Activated B cell treated with CpG ODN at 0.5 μM for 24 hours (primary cell): Measurements from ENCODE around the gene DLG4. TPM values are rescaled to one million over a fixed set of nuclear protein-coding genes. Genes with fewer than 3 reads are reported as not detected.
A peak's percentile ranks its signal among the peaks of the same experiment; 100 is the strongest.

Experiments
- ATAC-seq: fragments of 200-7000 bp; cut with Tn5 transposase; one replicate; pipeline ENCODE4 v1.10.0; 2021; ENCODE audit warnings: low read depth, mild to moderate bottlenecking, moderate library complexity
- CTCF ChIA-PET: fragments of 350-600 bp; sonication (Branson Sonifier 250); formaldehyde crosslinking; loops from one replicate; lab custom pipeline; 2021; ENCODE audit warnings: antibody characterized with exemption; lab: Charles Lee
- POLR2A ChIA-PET: fragments of 350-600 bp; sonication (Branson Sonifier 250); formaldehyde crosslinking; loops from one replicate; lab custom pipeline; 2021; ENCODE audit warnings: antibody characterized with exemption; lab: Charles Lee
- DNase-seq: peaks from one replicate; pipeline ENCODE4 v3.0.0; 2022
- H3K27ac Mint-ChIP-seq: one replicate; pipeline ENCODE4 v1.8.0; 2020; ENCODE audit warnings: mixed read lengths
- H3K27me3 Mint-ChIP-seq: one replicate; pipeline ENCODE4 v1.8.0; 2021; ENCODE audit warnings: mixed read lengths
- H3K36me3 Mint-ChIP-seq: one replicate; pipeline ENCODE4 v1.8.0; 2021; ENCODE audit warnings: low read depth, mixed read lengths
- H3K4me1 Mint-ChIP-seq: one replicate; pipeline ENCODE4 v1.8.0; 2021; ENCODE audit warnings: mixed read lengths
- H3K4me3 Mint-ChIP-seq: one replicate; pipeline ENCODE4 v1.8.0; 2020; ENCODE audit warnings: mild to moderate bottlenecking, mixed read lengths
- H3K9me3 Mint-ChIP-seq: one replicate; pipeline ENCODE4 v1.8.0; 2020; ENCODE audit warnings: mixed read lengths
- intact Hi-C: fragments of 100-400 bp; cut with micrococcal nuclease; formaldehyde crosslinking; loops from one replicate; pipeline ENCODE4 v1.15.1; 2024
- total RNA-seq: library from RNA; stranded (reverse); gene quantifications from 2 replicates; pipeline ENCODE4 v1.2.3, GENCODE V29; 2022
- TF ChIP-seq, protein P1 (sequence below): fragments of 200-600 bp; IDR thresholded peaks from one replicate; pipeline ENCODE4 v1.8.0; 2022; ENCODE audit warnings: antibody characterized with exemption, mild to moderate bottlenecking

Gene DLG4
- total RNA-seq, 1 donor from 2014 or later: 3.9 TPM

DNA sequence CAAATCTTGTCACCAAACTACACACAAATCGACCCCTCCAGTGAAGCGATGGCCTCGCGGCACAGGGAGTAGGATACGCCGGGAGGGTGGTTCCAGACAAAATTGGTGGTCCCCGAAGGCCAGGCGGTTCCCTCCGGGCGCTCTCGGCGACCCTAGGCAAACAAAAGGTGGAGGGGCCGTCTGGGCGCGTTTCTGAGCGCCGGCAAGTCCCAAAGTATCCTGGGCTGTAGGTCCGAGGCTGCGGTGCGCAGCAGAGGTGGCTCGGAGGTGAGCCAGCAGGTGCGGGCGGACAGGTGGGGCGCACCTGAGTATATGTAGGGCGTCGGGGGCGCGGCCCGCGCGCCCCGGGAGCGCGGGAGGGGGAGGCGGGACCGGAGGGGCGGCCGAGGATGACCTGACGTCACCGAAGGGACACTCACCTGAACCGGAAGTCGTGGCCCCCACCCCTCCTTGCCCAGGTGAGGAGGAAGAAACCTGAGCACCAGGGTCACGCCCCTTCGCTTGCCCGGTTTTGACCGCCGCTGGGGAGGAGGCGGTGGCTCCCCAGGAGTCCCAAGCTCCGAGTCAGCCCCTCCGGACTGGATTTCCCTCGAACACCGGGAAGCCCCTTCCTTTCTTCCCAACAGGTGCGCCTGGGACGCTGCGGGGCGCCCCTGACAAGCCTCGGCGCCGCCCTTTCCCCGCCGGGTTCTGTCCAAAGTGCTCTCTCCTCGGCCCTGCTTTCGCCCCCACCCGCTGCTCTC, 42.7 kb upstream of the DLG4 start, which contains the start of gene CLDN7:
CLDN7 (minus strand) TSS at position 287 of the 743 bp plus-strand sequence. CDS start 435 bp downstream, outside the sequence.
- Mint-ChIP-seq H3K36me3 (peaks cover 16% of the 10 kb centered on the region), H3K4me3 (peak within 1 kb of the TSS; percentile 77), H3K27ac (peak within 1 kb of the TSS; percentile 76), H3K4me1 (peaks cover 29% of the 10 kb centered on the region), H3K27me3 (peaks cover 15% of the 10 kb centered on the region), H3K9me3 (no peaks in the 10 kb centered on the region)
- DNase-seq (peak; percentile 22), ATAC-seq (no peak)
- POLR2A ChIA-PET: interaction anchor here (0.9 to 1.0 kb wide), 2 partner anchors 20 to 43 kb away, joined by 4 read pairs; partner anchors contain the start of gene GABARAP
- TF ChIP-seq, protein P1, sequence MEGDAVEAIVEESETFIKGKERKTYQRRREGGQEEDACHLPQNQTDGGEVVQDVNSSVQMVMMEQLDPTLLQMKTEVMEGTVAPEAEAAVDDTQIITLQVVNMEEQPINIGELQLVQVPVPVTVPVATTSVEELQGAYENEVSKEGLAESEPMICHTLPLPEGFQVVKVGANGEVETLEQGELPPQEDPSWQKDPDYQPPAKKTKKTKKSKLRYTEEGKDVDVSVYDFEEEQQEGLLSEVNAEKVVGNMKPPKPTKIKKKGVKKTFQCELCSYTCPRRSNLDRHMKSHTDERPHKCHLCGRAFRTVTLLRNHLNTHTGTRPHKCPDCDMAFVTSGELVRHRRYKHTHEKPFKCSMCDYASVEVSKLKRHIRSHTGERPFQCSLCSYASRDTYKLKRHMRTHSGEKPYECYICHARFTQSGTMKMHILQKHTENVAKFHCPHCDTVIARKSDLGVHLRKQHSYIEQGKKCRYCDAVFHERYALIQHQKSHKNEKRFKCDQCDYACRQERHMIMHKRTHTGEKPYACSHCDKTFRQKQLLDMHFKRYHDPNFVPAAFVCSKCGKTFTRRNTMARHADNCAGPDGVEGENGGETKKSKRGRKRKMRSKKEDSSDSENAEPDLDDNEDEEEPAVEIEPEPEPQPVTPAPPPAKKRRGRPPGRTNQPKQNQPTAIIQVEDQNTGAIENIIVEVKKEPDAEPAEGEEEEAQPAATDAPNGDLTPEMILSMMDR: no peak
- intact Hi-C loops: loop anchor here (5.0 kb wide), 1 partner anchor 35 kb away; no protein-coding TSS in a partner anchor
- CTCF ChIA-PET: interaction anchor here (1.0 kb wide), 1 partner anchor 42 kb away, joined by 3 read pairs; no protein-coding TSS in a partner anchor

GRCh38 chr17:7261379-7262191, 41.9 kb upstream of the DLG4 start:
- peak overlapping the region; percentile 77 for H3K4me3 Mint-ChIP-seq
- H3K9me3 Mint-ChIP-seq: no peaks in the 10 kb centered on the region
- TF ChIP-seq, protein P1: no peak
- POLR2A ChIA-PET: interaction anchor here (0.6 to 1.0 kb wide), 4 partner anchors 10 to 111 kb away, joined by 3 to 4 read pairs (median 4); partner anchors contain the start of genes CTDNEP1 and GABARAP
- peaks cover 11% of the 10 kb centered on the region for H3K27me3 Mint-ChIP-seq
- CTCF ChIA-PET: no interaction called here
- ATAC-seq (peak; percentile 60), DNase-seq (peak; percentile 40)
- H3K4me1 Mint-ChIP-seq: peaks cover 29% of the 10 kb centered on the region
- H3K36me3 Mint-ChIP-seq: peaks cover 23% of the 10 kb centered on the region
- H3K27ac Mint-ChIP-seq: peak overlapping the region; percentile 76
- intact Hi-C loops: loop anchor here (1.0 to 5.0 kb wide), 2 partner anchors 9 to 36 kb away; partner anchors contain the start of gene ELP5

GRCh38 chr17:7260651-7261378, 41.2 kb upstream of the DLG4 start:
- H3K36me3 Mint-ChIP-seq: peaks cover 31% of the 10 kb centered on the region
- peak; percentile 64 for ATAC-seq
- TF ChIP-seq, protein P1: no peak
- ChIA-PET POLR2A (interaction anchor here (0.6 to 1.0 kb wide), 3 partner anchors 9 to 111 kb away, joined by 3 to 4 read pairs (median 4); partner anchors contain the start of genes CTDNEP1 and GABARAP), CTCF (no interaction called here)
- H3K4me3 Mint-ChIP-seq: peak overlapping the region; percentile 77
- H3K27ac Mint-ChIP-seq: peak overlapping the region; percentile 76
- peaks cover 11% of the 10 kb centered on the region for H3K27me3 Mint-ChIP-seq
- no peaks in the 10 kb centered on the region for H3K9me3 Mint-ChIP-seq
- DNase-seq: no peak
- peaks cover 29% of the 10 kb centered on the region for H3K4me1 Mint-ChIP-seq
- intact Hi-C loops: loop anchor here (1.0 to 5.0 kb wide), 2 partner anchors 9 to 36 kb away; partner anchors contain the start of gene ELP5

DNA sequence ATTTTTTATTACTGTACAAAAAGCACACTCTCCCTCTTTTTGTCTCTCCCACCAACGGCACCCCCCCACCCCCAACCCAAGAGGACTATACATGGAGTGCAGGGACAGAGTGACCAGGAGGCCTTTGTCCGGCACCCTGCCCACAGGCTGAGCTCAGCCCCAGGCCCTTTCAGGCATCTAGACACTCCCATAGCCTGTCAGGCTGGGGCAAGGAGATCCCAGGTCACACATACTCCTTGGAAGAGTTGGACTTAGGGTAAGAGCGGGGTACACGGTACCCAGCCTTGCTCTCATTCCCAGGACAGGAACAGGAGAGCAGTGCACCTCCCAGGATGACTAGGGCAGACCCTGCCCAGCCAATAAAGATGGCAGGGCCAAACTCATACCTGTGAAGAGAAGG, 40.5 kb upstream of the DLG4 start:
- TF ChIP-seq, protein P1: no peak
- CTCF ChIA-PET: no interaction called here
- POLR2A ChIA-PET: interaction anchor here (0.5 to 1.2 kb wide), 3 partner anchors 9 to 361 kb away, joined by 3 to 4 read pairs (median 4); partner anchors contain the start of gene CTDNEP1
- Mint-ChIP-seq H3K36me3 (peaks cover 34% of the 10 kb centered on the region), H3K27ac (peak overlapping the region; percentile 50), H3K4me1 (peaks cover 29% of the 10 kb centered on the region), H3K4me3 (peak overlapping the region; percentile 77), H3K27me3 (peaks cover 11% of the 10 kb centered on the region), H3K9me3 (no peaks in the 10 kb centered on the region)
- intact Hi-C loops: loop anchor here (5.0 kb wide), 1 partner anchor 37 kb away; no protein-coding TSS in a partner anchor
- DNase-seq: no peak
- no peak for ATAC-seq
